Measurements from ENCODE around the gene NUSAP1.

GRCh38 chr15:41416128-41416741 lies 83.6 kb downstream of the NUSAP1 start:
- TF ChIP-seq CTCF (IDR thresholded peaks at IDR 0.05; ENCODE audit: low read depth, low read length, missing input control), result no peak
- TF ChIP-seq RAD21 (IDR thresholded peaks at IDR 0.05), result no peak
- TF ChIP-seq ATF3 (IDR thresholded peaks at IDR 0.05), result no peak

Data from liver (tissue), 3 donors.